ENCODE measurements around the gene ZNF587.
"Not testable (repeated sequence)": the region's sequence is repeated elsewhere in the genome, so short reads cannot be mapped to it uniquely, and the experiment has no call there.

GRCh38 chr19:57869655-57870054, 20.0 kb downstream of the ZNF587 start:
- TF ChIP-seq MAX (IDR thresholded peaks at IDR 0.05); CTCF (IDR thresholded peaks at IDR 0.05; ENCODE audit: control extremely low read depth in 1 of 3, insufficient read depth in 1 of 3, low read depth in 1 of 3, low read length in 3 of 3); JUND (IDR thresholded peaks at IDR 0.05; ENCODE audit: low read length); MAFK (IDR thresholded peaks at IDR 0.05; ENCODE audit: low read depth, low read length); POLR2A (IDR thresholded peaks at IDR 0.05; ENCODE audit: control extremely low read depth in 1 of 2, low read depth in 2 of 2, low read length in 2 of 2); SIX5 (IDR thresholded peaks at IDR 0.05; ENCODE audit: low read depth, low read length); EP300 (IDR thresholded peaks at IDR 0.05; ENCODE audit: borderline replicate concordance in 1 of 2, low read depth in 2 of 2, low read length in 2 of 2); USF2 (IDR thresholded peaks at IDR 0.05; ENCODE audit: low read length); BRCA1 (IDR thresholded peaks at IDR 0.05; ENCODE audit: low read depth, low read length): not testable (repeated sequence)

All from H1 (cell line).